GM23248 (cell line): ENCODE results near the gene ELAPOR2. TPM values are rescaled to one million over a fixed set of nuclear protein-coding genes. Genes with fewer than 3 reads are reported as not detected.

Experiments used
- DNase-seq: peaks from one replicate; pipeline ENCODE4 v3.0.0-alpha.2; 2015
- H2AFZ ChIP-seq: fragments of 200-600 bp; sonication (generic); 2 replicates; pipeline ENCODE4 v1.6.1; 2016; ENCODE audit warnings: antibody characterized with exemption
- H3F3A ChIP-seq: fragments of 200-600 bp; sonication (generic); 2 replicates; pipeline ENCODE4 v1.6.1; 2016; ENCODE audit warnings: mild to moderate bottlenecking, antibody characterized with exemption, mixed run types; ENCODE audit not compliant: insufficient read depth
- H3K27ac ChIP-seq: fragments of 200-600 bp; sonication (generic); 2 replicates; pipeline ENCODE4 v1.5.1; 2016; ENCODE audit warnings: mild to moderate bottlenecking
- H3K27me3 ChIP-seq: fragments of 200-600 bp; sonication (generic); replicated peaks from 2 replicates; pipeline ENCODE4 v1.6.1; 2016; ENCODE audit warnings: mild to moderate bottlenecking; ENCODE audit not compliant: insufficient read depth
- H3K36me3 ChIP-seq: fragments of 200-600 bp; sonication (generic); 2 replicates; pipeline ENCODE4 v1.6.1; 2016; ENCODE audit warnings: low read depth, mild to moderate bottlenecking
- H3K4me1 ChIP-seq: fragments of 200-600 bp; sonication (generic); 2 replicates; pipeline ENCODE4 v1.6.1; 2016; ENCODE audit warnings: mild to moderate bottlenecking; ENCODE audit not compliant: insufficient read depth
- H3K4me2 ChIP-seq: fragments of 200-600 bp; sonication (generic); one replicate; pipeline ENCODE4 v1.6.1; 2016; ENCODE audit warnings: mild to moderate bottlenecking; ENCODE audit not compliant: unreplicated experiment
- H3K4me3 ChIP-seq: fragments of 200-600 bp; sonication (generic); 2 replicates; pipeline ENCODE4 v1.5.1; 2016; ENCODE audit warnings: mild to moderate bottlenecking
- H3K79me2 ChIP-seq: fragments of 200-600 bp; sonication (generic); 2 replicates; pipeline ENCODE4 v1.6.1; 2016; ENCODE audit warnings: mild to moderate bottlenecking; ENCODE audit not compliant: insufficient read depth
- H3K9ac ChIP-seq: fragments of 200-600 bp; sonication (generic); 2 replicates; pipeline ENCODE4 v1.6.1; 2016; ENCODE audit warnings: mild to moderate bottlenecking
- H3K9me2 ChIP-seq: fragments of 200-600 bp; sonication (generic); 2 replicates; pipeline ENCODE4 v1.6.1; 2016; ENCODE audit warnings: mixed run types, mild to moderate bottlenecking, moderate library complexity; ENCODE audit not compliant: insufficient read depth
- H3K9me3 ChIP-seq: fragments of 200-600 bp; sonication (generic); one replicate; pipeline ENCODE4 v1.6.1; 2017; ENCODE audit warnings: low read depth
- H4K20me1 ChIP-seq: fragments of 200-600 bp; sonication (generic); 2 replicates; pipeline ENCODE4 v1.6.0; 2016; ENCODE audit not compliant: insufficient read depth
- EZH2 ChIP-seq: fragments of 200-600 bp; sonication (generic); IDR thresholded peaks from 2 replicates; pipeline ENCODE4 v1.6.1; 2018; ENCODE audit warnings: antibody characterized with exemption, mild to moderate bottlenecking; ENCODE audit not compliant: insufficient read depth, poor library complexity, severe bottlenecking
- EZH2phosphoT487 ChIP-seq: fragments of 200-600 bp; sonication (generic); IDR thresholded peaks from 2 replicates; pipeline ENCODE4 v1.6.1; 2018; ENCODE audit warnings: antibody characterized with exemption, moderate library complexity, mild to moderate bottlenecking, low read depth; ENCODE audit not compliant: insufficient read depth
- WGBS, 2 experiments: methylation state at CpG; one replicate each; pipeline ENCODE4 v1.1.6; 2015 to 2017; ENCODE audit warnings: low lambda C conversion rate in 2 of 2, low coverage in 1 of 2; ENCODE audit errors: missing lambda C conversion rate in 2 of 2; 5-methylcytosine and 5-hydroxymethylcytosine counted together
- in situ Hi-C: fragments of 300-500 bp; cut with MboI; formaldehyde crosslinking; loops from 2 replicates; pipeline ENCODE4 v1.15.0; 2020
- polyA plus RNA-seq: library from polyadenylated mRNA; unstranded; fragments of >200 nt; fragmentation: Nextera tagmentation; extraction: Ambion mirVana; gene quantifications from 2 replicates; pipeline ENCODE4 v1.2.1, GENCODE V29; 2016
- total RNA-seq: library from RNA; depleted of rRNA; stranded (reverse); fragments of >200 nt; shearing (Covaris generic); gene quantifications from 2 replicates; pipeline ENCODE4 v1.2.3, GENCODE V29; 2014; rRNA removed

ELAPOR2 gene
- total and polyA plus RNA-seq, 2 experiments from 2014 or later = 1.6 to 1.8 TPM

- no peaks in the 10 kb centered on the region for H3K36me3 ChIP-seq
- no peaks in the 10 kb centered on the region for H3K9me3 ChIP-seq
- in situ Hi-C loops = no loop called here
- no peaks in the 10 kb centered on the region for H3F3A ChIP-seq
- H3K4me1 ChIP-seq = no peaks in the 10 kb centered on the region
- H2AFZ ChIP-seq = no peak overlapping the region
- no peak overlapping the region for H3K4me2 ChIP-seq
- H3K79me2 ChIP-seq = no peaks in the 10 kb centered on the region
- H3K9me2 ChIP-seq = no peaks in the 10 kb centered on the region
- H3K27me3 ChIP-seq = no peaks in the 10 kb centered on the region
- no peak overlapping the region for H3K9ac ChIP-seq
- DNase-seq = no peak
- no peaks in the 10 kb centered on the region for H4K20me1 ChIP-seq
- H3K27ac ChIP-seq = no peak overlapping the region
- TF ChIP-seq EZH2 = no peak
- no peak overlapping the region for H3K4me3 ChIP-seq
Observed at GRCh38 chr7:87027900-87028299, 31.6 kb downstream of the ELAPOR2 start.

GRCh38 chr7:87021285-87021684 lies 38.2 kb downstream of the ELAPOR2 start:
- no peak for DNase-seq
- Histone ChIP-seq H3K79me2 (no peaks in the 10 kb centered on the region), H3K4me3 (no peak overlapping the region), H4K20me1 (no peaks in the 10 kb centered on the region), H3F3A (no peaks in the 10 kb centered on the region), H3K4me2 (no peak overlapping the region), H3K27me3 (no peaks in the 10 kb centered on the region), H3K4me1 (no peaks in the 10 kb centered on the region), H3K27ac (no peak overlapping the region), H3K36me3 (no peaks in the 10 kb centered on the region), H3K9ac (no peak overlapping the region), H3K9me3 (no peaks in the 10 kb centered on the region), H2AFZ (no peak overlapping the region), H3K9me2 (no peaks in the 10 kb centered on the region)
- in situ Hi-C loops = no loop called here
- no peak for TF ChIP-seq EZH2phosphoT487
- TF ChIP-seq EZH2 = no peak
- WGBS, 2 experiments = 79 to 87% methylated on average over 2 of the region's 2 CpGs

GRCh38 chr7:87016606-87017005 lies 42.8 kb downstream of the ELAPOR2 start:
- TF ChIP-seq EZH2 = no peak
- no peak for TF ChIP-seq EZH2phosphoT487
- in situ Hi-C loops = no loop called here
- no peaks in the 10 kb centered on the region for H3K27me3 ChIP-seq
- no peak overlapping the region for H3K27ac ChIP-seq
- H4K20me1 ChIP-seq = no peaks in the 10 kb centered on the region
- H3K79me2 ChIP-seq = no peaks in the 10 kb centered on the region
- H3K4me2 ChIP-seq = no peak overlapping the region
- no peaks in the 10 kb centered on the region for H3K9me3 ChIP-seq
- H3K36me3 ChIP-seq = no peaks in the 10 kb centered on the region
- H3K9ac ChIP-seq = no peak overlapping the region
- H3K4me1 ChIP-seq = no peaks in the 10 kb centered on the region
- H2AFZ ChIP-seq = no peak overlapping the region
- no peaks in the 10 kb centered on the region for H3F3A ChIP-seq
- no peak overlapping the region for H3K4me3 ChIP-seq
- no peaks in the 10 kb centered on the region for H3K9me2 ChIP-seq
- DNase-seq = no peak
- 66 to 77% methylated on average over 4 of the region's 4 CpGs for WGBS, 2 experiments

GRCh38 chr7:87013840-87014190 lies 45.6 kb downstream of the ELAPOR2 start:
- H3K27ac ChIP-seq = no peak overlapping the region
- WGBS, 2 experiments = 42 to 51% methylated on average over 2 of the region's 2 CpGs

GRCh38 chr7:87013136-87013839 lies 46.2 kb downstream of the ELAPOR2 start:
- Histone ChIP-seq H4K20me1 (no peaks in the 10 kb centered on the region), H3K4me1 (no peaks in the 10 kb centered on the region), H3K9me2 (no peaks in the 10 kb centered on the region), H3K27ac (no peak overlapping the region), H3K27me3 (no peaks in the 10 kb centered on the region), H3K4me3 (no peak overlapping the region), H3F3A (no peaks in the 10 kb centered on the region), H3K4me2 (no peak overlapping the region), H3K79me2 (no peaks in the 10 kb centered on the region), H3K36me3 (no peaks in the 10 kb centered on the region), H3K9ac (no peak overlapping the region), H2AFZ (no peak overlapping the region), H3K9me3 (no peaks in the 10 kb centered on the region)
- in situ Hi-C loops = no loop called here
- TF ChIP-seq EZH2phosphoT487 = no peak
- no peak for TF ChIP-seq EZH2
- no peak for DNase-seq
- WGBS, 2 experiments = 40 to 42% methylated on average over 3 of the region's 3 CpGs

More at GRCh38 chr7:87013840-87014190, 45.6 kb downstream of the ELAPOR2 start:
- no peak for TF ChIP-seq EZH2phosphoT487
- TF ChIP-seq EZH2 = no peak
- Histone ChIP-seq H3K79me2 (no peaks in the 10 kb centered on the region), H3K9me2 (no peaks in the 10 kb centered on the region), H4K20me1 (no peaks in the 10 kb centered on the region), H3K4me2 (no peak overlapping the region), H3K4me1 (no peaks in the 10 kb centered on the region), H3K9ac (no peak overlapping the region), H3K36me3 (no peaks in the 10 kb centered on the region), H3F3A (no peaks in the 10 kb centered on the region), H3K9me3 (no peaks in the 10 kb centered on the region), H3K27me3 (no peaks in the 10 kb centered on the region), H2AFZ (no peak overlapping the region), H3K4me3 (no peak overlapping the region)
- in situ Hi-C loops = no loop called here
- DNase-seq = no peak

Other genes starting within 250 kb of the ELAPOR2 start
- 28.4 and 93.0 TPM in 2 replicates for gene DMTF1, start 92.8 kb upstream of the ELAPOR2 start, total RNA-seq
- gene DMTF1, start 92.8 kb upstream of the ELAPOR2 start, polyA plus RNA-seq = 18.2 and 28.6 TPM in 2 replicates
- 52.7 and 61.7 TPM in 2 replicates for gene TMEM243, start 160.1 kb upstream of the ELAPOR2 start, total RNA-seq
- gene TMEM243, start 160.1 kb upstream of the ELAPOR2 start, polyA plus RNA-seq = 68.1 and 76.9 TPM in 2 replicates